ENCODE data around the gene KCTD12.

- TF ChIP-seq EZH2 (optimal IDR thresholded peaks at IDR 0.05; ENCODE audit: low read depth, low read length), result no peak
- no peak for TF ChIP-seq CTCF (IDR thresholded peaks at IDR 0.05; ENCODE audit: low read length)
These were observed 24.3 kb downstream of the KCTD12 start for GRCh38 chr13:76861859-76862258.
